Cerebellar nuclear complex (tissue), 1 donor: ENCODE results near the gene CERS6.

Experiments
- DNase-seq, 2 experiments: peaks; one replicate each; lab custom pipeline; 2025; lab: John Stamatoyannopoulos, UW

CERS6 gene

DNA sequence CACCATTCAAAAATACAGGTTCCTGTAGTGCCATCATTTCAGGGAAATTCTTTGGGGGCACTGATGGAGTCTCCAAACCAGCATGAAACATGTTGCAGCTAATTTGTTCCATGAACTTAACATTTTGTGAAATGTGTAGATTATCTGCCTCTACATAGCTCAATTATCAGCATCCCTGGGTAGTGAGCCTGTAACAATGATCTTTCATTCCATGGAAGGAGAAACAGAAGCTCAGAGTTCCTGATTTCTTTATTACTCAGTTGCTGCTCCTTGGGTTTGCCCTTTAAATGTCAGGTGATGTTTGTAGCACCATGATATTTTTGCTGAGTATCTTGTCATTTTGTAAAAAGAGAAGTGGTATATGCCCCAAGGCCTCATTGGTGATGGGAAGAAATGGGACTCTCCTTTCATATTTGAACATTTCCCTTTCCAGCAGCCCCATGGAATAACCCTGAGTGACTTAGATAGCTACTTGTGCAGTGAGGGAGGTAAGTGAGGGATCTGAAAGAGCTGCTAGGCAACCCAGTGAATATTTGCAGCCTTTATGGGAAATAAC is 146.9 kb downstream of the CERS6 start:
- no peak for DNase-seq

DNA sequence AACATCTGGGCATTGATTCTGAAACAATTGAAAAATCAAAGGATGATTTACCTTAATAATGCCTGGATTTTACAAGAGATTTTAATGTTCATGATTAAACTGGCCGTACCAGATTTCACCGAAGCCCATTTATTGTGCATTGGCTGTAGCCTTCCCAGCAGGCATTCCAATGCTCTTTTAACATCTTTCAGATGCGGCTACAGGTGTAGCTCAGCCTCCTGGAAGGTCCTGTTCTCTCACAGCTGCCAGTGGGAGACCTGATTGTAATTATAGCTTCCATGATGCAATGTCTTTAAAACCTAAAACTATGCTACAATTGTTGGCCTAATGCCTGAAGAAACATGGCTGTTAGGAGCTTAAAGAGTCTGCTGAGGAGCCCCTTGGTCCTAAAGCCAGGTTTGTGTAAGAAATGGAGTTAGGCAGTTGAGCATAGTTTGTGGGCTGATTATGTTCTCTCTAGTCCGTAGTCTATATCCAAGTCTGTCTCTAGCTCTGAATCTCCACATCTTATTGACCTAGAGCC is 147.4 kb downstream of the CERS6 start:
- no peak for DNase-seq

DNA sequence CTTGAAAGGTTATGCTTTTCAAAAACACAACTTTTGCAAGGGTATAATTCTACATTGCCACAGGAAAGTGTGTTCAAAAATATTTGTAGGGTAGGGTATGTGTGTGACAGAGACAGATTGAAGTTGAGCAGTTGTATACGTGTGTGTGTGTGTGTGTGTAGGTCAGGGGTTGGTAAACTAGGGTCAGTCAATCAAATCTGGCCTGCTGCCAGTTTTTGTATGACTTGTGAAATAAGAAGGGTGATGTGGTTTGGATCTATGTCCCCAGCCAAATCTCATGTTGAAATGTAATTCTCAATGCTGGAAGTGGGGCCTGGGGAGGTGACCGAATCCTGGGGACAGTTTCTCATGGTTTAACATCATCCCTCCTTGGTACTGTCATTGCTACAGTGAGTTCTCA is 148.2 kb downstream of the CERS6 start:
- no peak for DNase-seq

DNA sequence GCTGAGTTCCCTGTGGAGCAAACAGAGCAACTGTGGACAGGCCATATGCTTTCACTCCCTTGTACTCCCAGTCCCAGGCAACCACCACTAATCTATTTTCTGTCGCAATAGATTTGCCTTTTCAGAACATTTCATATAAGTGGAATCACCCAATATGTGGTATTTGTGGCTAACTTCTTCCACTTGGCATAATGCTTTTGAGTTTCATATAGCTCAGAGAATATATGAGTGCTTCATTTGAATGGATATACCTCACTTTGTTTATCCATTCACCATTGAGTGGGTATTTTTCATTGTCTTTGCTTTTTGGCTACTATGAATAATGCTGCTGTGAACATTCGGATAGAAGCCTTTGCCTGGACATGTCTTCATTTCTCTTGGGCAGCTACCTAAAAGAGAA is 151.9 kb downstream of the CERS6 start:
- DNase-seq, result no peak

DNA sequence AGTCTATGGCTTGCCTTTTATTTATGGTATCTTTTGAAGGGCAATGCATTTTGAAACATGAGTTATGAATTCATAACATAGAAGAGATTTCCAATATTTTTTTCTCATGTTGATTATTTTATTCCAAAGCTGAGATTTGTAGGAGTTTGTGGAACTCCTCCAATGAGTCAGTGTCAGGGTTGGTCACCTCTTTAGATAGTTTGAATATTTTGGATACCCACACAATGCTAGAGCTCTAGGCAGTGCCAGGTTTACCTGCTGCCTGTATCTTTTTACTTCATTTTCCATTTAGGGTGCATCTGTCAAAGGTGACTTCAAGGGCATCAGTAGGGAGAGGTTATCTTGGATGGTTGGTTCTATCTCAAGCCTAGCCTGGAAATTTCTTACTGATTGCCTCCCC is 152.7 kb downstream of the CERS6 start:
- DNase-seq, result no peak

DNA sequence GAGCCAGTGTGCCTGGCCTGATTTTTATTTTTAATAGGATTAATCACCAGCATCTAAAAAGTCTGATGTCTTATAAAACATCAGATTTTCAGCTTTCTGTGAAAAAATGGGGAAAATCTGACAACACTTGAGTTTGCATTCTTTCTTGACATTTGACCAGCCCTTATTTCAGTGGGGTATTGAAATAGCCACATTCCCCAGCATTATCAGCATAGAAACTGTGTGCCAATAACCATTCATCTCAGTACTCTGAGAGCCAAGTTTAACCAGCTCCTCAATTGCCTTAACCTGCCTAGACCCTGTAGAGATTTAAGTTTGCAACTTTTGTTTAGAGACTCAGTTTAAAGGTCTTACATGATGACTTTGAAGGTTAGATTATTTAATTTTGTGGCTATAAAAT is 155.0 kb downstream of the CERS6 start:
- DNase-seq, result no peak

DNA sequence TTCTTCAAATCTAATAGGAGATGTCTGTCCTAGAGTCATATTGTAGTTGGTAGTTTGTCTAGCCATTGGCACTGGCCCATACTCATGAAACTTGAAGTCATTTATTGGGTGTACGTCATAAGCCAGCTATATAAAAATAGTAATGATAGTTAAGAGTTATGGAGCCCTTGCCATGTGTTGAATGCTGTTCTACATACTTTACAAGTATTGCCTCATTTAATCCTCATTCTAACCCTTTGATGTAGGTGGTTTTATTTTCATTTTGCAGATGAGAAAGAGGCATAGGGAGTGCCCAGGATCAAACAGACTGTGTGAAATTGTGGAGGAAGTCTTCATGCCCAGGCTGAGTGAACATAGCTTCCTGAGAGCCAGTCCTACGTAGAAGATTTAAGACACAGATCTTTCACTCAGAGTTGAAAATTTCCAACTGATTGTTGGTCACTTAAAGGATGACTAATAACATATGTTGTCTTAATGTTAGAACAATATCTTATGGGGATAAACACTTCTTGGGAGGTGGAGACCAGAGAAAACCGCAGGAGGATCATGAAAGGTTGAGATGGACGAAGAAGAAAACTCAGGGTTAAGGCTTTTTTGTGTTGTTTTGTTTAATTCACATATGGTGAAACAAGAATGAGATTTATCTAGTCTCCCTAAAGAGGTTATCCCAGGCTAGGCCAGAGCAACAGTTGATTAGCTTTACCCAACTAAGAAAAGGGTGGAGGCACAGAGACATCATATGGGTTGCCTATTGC is 156.0 kb downstream of the CERS6 start:
- no peak for DNase-seq

DNA sequence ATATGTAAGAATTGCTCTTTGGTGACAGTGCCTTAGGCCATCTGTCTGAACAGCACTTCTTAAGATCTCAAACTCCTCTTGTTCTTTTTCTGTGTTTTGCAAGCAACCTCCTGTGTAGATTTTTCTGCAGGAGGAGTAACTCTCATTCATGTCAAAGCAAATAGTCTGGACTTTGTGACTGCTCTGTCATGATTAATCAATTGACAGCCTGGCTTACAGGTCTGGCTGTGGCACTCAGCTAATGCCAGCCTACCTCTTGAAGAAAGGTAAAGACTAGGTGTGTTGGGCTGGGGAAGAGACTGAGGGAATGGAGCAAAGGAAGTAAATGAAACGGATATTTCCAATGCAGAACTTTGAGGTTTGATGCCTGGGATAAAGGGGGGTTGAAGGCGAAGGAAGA is 156.6 kb downstream of the CERS6 start:
- no peak for DNase-seq

DNA sequence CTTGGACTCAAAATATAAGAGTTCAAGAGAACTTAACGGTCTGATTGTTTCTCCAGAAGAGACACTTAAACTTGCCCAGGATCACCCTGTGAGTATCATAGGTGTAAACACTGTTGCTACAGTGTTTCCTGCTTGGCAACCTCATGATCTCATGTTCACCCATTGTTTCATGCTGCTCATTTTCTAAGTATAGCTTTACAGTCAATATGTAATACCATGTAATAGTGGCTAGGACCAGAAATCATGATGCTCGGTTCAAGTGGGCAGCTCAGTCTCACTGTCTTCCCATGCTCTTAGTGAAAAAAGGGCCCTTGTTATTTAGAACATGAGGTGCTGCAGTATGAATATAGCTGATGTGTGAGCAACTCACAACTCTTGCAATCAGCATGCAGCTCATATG is 157.5 kb downstream of the CERS6 start:
- no peak for DNase-seq

DNA sequence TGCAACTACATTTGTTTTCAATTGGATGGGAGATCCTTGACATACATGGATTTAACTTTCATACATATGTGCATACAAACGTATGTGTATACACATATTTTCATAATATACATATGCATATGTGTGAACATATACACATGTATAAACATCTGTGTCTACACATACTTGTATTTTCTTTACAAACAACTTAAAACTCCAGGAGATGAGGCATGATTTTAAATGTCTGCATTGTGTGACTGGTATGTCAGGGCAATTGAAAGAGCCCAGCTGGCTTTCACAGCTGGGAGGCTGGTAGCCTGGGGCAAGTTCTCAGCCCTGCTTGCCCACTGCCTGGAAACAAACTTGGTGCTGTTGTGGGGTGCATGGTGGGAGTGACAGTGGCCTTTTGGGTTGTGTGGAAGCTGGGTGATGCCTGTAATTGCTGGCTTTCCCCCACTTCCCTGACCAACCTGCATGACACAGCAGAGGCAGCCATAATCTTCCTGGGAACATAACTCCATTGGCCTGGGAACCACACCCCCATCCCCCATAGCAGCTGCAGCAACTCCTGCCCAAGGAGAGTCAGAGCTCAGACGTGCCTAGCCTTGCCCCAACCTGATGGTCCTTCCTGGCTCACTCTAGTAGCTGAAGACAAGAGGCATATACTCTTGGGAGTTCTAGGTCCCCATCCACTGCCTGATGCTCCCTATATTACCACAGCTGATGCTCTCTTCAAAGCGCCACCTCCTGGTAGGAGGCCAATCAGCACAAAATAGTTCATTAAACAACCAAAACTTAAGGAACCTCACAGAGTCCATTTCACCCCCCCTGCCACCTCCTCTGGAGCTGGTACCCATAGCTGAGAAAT is 158.3 kb downstream of the CERS6 start:
- DNase-seq, result no peak

DNA sequence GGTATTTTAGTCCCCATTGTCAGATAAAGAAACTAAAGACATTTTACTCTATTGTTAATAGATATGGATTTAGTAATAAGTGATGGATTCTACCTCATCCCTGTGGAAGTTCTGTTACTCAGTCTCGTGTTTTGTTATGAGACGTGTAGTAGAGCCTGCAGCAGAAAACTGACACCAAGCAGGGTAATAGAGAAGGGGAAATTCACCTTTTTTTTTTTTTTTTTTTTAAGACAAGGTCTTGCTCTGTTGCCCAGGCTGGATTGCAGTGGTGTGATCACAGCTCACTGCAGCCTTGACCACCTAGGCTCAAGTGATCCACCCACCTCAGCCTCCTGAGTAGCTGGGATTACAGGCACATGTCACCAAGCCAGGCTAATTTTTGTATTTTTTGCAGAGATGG is 164.5 kb downstream of the CERS6 start:
- DNase-seq, result no peak

DNA sequence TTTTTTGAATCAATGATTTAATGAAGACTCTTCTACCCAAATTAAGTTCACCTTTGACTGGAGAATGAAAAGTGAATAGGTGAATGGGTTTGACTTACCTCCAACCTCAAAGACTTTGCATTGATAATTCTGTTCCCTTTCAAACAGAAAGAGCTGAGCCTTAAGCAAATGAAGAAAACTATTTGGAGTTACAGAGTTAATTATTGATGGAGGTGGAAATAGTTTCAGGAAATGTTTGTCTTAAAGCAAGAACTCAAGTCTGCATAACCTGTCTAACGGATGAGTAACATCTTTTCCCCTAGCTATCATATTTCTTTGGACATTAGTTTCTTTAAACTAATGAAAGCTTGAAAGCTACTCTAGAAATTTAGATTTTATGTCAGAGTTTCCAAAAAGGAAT is 166.5 kb downstream of the CERS6 start:
- no peak for DNase-seq

DNA sequence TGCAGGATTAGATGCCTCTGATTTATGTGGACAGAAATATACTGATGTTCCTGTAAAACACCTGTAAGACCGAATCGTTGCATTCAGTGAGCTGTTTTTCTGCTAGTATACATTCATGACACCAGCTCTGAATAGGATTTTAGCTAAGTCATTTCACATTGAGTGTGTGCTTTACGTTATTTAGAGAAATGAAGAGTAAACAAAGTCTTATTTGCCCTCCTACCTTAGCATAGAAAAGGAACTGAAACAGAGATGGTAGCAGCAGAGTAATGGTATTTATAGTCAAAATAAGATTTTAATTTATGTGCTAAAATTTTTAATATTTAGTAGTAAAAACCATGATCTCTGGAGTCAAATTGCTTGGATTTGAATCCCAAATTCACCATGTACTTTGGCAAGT is 168.0 kb downstream of the CERS6 start:
- no peak for DNase-seq

DNA sequence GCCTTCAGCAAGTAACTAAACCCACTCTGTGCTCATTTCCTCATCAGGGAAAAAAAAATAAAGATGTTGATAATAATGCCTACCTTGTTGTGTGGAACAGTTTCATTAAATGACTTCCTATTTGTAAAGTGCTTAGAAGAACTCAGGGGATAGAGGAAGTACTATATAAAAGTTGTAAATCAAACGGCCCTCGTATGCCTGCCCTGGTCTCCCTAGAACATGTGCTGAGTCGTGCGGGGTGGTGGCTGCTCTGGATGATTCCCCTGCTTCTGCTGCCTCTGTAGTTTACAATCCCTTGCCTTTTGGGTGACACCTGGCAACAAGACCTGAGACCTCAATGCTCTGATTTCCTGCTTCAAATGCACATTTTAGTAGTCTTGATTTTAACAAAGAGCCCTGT is 170.0 kb downstream of the CERS6 start:
- DNase-seq, result no peak

DNA sequence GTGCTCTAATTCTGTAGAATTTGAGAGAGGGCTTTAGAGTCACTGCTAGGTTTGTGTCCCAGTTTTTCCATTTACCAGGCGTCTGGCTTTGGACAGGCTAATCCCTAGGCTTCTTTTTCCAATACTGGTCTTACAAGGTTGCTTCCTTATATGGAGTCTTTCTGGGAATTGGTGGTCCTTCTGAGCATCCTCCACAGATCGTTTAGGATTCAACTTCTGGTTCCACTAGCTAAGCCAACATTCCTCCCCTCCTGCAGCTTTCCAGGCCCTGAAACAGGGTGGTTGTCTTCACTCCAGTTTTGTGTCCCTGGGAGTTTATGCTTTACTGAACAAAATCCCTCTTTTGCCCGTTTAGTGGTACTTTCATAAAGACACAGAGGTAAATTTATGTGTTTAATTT is 170.6 kb downstream of the CERS6 start:
- DNase-seq, result no peak

DNA sequence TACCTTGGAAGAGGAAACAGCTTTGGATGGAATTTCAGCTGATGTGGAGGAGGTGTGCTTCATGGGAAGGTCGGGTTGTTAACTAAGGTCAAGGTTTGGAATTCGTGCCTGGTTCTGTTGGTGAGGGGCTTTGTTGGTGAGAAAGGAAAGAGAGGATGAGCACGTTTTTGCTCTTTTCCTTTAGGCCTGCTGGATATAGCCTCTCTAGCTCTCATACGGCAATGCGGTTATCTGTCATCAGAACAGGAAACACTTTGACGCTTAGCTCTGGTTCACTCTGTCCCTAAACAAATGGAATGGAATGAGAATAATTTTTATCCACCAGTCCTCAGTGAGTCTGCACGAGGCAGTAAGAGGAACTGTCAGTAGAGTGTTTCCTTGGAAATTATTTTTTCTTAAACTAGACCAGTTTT is 176.6 kb downstream of the CERS6 start:
- DNase-seq, result no peak

DNA sequence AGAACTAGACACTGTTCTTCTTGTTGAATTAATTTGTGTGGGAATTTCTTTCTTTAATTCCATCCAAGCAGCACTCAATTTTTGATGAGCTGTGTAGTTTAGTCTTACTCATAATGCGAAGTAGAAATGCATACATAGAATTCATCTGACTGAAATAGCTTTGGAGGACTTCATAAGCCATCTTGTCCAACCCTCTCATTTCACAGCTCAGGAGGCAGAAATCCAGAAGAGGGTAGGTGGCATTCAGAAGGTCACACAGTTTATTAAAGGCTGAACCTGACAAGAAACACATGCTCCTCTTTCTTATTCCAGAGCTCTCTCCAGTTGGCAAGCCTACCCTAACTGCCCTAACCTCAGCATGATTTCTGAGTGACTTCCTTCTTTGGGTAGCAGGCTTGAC is 177.1 kb downstream of the CERS6 start:
- DNase-seq, result no peak

DNA sequence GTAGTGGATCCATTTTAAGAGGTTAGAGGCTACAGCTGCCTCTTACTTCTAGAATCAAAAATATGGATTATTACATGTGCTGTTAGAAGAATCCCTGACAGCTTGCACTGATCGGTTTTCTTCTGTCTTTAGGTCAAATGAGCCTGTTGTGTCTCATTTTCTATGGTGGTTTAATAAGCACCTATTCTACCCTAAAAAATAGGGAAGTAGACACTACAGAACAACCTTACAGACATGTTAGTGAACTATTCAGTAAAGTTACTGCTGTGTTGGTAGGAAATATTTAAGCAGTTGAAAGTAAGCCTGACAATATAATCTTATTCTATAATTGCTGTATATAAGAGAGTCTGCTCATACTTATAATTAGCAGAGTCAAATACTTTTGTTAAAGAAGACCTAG is 177.8 kb downstream of the CERS6 start:
- no peak for DNase-seq

DNA sequence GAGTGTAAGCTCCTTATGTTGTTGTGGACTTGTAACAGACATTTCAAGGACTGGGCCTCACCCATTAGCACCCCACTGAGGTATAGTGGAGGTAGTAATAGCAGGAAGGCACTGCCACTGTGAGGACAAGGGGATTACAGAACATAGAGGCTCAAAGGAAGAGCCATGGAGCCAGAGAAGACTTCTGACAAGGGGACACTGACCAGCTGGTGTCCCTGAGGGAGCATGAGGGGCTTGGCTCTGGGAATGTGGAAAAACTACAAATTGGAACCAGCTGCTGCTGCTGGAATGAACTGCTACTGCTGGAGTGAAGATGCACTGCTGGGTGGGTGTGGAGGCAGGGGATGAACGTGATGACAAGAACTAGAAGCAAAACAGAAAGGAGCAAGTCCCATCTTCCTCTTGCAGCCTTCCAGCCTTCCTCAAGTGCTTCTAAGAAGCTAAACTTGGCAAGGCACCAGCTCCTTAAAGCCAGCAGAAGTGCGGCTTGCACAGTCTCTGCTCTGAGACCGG is 179.0 kb downstream of the CERS6 start:
- no peak for DNase-seq

DNA sequence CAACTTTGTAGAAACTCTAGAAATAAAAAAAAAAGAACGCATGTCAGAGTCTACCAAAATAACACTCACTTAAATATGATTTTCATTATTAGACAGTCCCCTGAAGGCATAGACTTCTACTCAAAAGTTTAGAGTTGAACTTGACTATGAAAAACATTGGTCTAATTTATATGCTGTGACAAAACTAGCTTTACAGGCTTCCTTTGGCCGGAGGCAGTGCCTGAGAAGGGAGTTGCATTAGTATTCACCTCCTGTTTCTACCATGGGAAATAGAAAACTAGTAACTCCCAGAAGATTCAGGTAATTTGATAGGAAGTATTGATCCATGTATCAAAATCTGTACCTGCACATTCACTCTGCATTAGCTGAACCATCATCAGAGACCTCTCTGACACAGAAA is 182.9 kb downstream of the CERS6 start:
- no peak for DNase-seq

DNA sequence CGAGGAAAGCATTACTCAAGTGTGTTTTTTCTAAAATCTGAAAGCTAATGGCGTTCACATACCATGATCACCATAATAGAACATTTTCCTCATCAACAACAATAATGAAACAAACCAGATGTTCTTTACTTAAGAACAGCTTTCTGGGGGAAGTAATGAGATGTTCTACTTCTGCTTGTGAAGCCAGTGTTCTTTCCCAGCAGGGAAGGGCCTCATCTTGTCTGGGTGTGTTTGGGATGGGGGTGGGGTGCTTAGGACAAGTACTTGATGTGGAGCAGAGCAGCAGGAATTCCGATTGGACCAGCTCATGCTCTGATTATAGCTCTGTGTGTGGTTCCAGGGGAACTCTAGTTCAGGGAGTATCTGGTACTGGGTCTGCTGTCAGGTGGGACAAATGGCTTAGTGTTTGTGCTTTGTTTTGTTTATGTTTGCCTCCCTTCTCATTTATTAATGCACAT is 183.4 kb downstream of the CERS6 start:
- DNase-seq, result no peak

DNA sequence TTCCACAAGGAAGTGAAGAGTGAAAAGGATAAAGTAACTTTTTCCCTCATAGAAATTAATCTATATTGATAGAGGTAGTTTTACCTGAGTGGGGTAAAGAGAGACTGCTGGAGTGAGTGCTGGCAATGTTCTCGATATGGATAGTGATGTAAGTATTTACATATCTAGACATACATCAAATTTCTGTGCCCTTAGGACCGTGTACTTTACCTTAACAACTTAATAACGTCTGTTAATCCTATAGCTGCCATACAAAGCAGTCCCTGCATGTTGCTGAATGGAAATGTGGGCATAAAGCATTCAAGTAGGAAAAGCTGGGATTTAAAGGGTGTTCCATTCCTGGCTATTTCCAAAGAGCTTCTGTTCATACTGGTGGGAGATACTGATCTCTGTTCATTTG is 184.0 kb downstream of the CERS6 start:
- no peak for DNase-seq

DNA sequence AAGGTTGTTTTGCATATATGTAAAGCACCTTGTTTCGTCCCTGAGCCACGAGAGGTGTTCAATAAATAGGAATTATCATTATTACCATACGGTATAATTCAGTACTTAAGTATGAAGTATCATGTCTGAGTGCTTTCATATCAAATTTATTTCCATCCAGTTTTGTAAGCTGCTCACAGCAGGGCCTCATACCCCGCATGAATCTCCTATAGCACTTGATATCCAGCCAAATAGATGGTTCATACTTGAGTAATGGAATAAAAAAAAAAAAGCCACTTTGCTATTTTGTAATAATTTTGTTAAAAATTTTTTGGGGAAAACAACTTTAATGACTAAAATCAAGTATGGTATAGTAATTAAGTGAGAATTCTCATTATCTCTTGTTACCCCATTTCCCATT is 185.6 kb downstream of the CERS6 start:
- DNase-seq, result no peak
